HepG2 (cell line): ENCODE data around the gene INF2. TPM values are rescaled to one million over a fixed set of nuclear protein-coding genes. Genes with fewer than 3 reads are reported as not detected.

ENCODE experiments used
- E2F5 ChIP-seq: sonication (generic); formaldehyde crosslinking; conservative IDR thresholded peaks from 2 replicates; pipeline ENCODE4 v1.4.0; 2020; ENCODE audit warnings: missing genetic modification reagents
- FOXA3 ChIP-seq: IDR thresholded peaks from 2 replicates; pipeline ENCODE4 v1.6.1; 2016; ENCODE audit warnings: missing genetic modification reagents, missing compliant biosample characterization
- HMGXB3 ChIP-seq: sonication (generic); formaldehyde crosslinking; IDR thresholded peaks from 2 replicates; pipeline ENCODE4 v1.4.0; 2020; ENCODE audit warnings: missing genetic modification reagents, borderline replicate concordance
- HMGXB4 ChIP-seq, 2 experiments: sonication (generic) in 1 of 2; formaldehyde crosslinking in 1 of 2; IDR thresholded peaks; 2 replicates each; pipeline versions ENCODE4 v1.4.0 to v1.6.1; 2018 to 2020; ENCODE audit warnings: missing genetic modification reagents in 2 of 2, borderline replicate concordance in 1 of 2, low read depth in 1 of 2, mild to moderate bottlenecking in 1 of 2, missing biosample characterization in 1 of 2
- HOXA3 ChIP-seq: sonication (generic); formaldehyde crosslinking; IDR thresholded peaks from 2 replicates; pipeline ENCODE4 v1.5.0; 2020; ENCODE audit warnings: missing genetic modification reagents
- HOXA9 ChIP-seq: sonication (generic); formaldehyde crosslinking; IDR thresholded peaks from 2 replicates; pipeline ENCODE4 v1.8.1; 2022; ENCODE audit warnings: missing genetic modification reagents, mild to moderate bottlenecking, moderate library complexity, borderline replicate concordance
- KLF12 ChIP-seq: sonication (generic); formaldehyde crosslinking; IDR thresholded peaks from 2 replicates; pipeline ENCODE4 v1.4.0; 2020; ENCODE audit warnings: missing genetic modification reagents, borderline replicate concordance
- NPAS2 ChIP-seq: sonication (generic); formaldehyde crosslinking; IDR thresholded peaks from 2 replicates; pipeline ENCODE4 v1.8.0; 2022; ENCODE audit warnings: mild to moderate bottlenecking, missing genetic modification reagents, borderline replicate concordance
- PREB ChIP-seq: sonication (generic); formaldehyde crosslinking; IDR thresholded peaks from 2 replicates; pipeline ENCODE4 v1.4.0; 2020; ENCODE audit warnings: missing genetic modification reagents
- PRPF4 ChIP-seq: fragments of 200-400 bp; formaldehyde crosslinking; IDR thresholded peaks from 2 replicates; pipeline ENCODE4 v1.6.1; 2016; ENCODE audit warnings: low read length, low read depth; ENCODE audit not compliant: poor library complexity, severe bottlenecking
- RBFOX2 ChIP-seq: fragments of 200-400 bp; formaldehyde crosslinking; IDR thresholded peaks from 2 replicates; pipeline ENCODE4 v1.6.1; 2017; ENCODE audit warnings: low read depth, mild to moderate bottlenecking, low read length
- SP1 ChIP-seq, 2 experiments: fragments of 450-650 bp in 1 of 2; sonication (generic) in 1 of 2; formaldehyde crosslinking in 1 of 2; IDR thresholded peaks; 2 replicates each; pipeline versions ENCODE4 v1.4.0 to v1.6.1; 2016 to 2020; ENCODE audit warnings: missing genetic modification reagents in 1 of 2
- SRY ChIP-seq: sonication (generic); formaldehyde crosslinking; IDR thresholded peaks from 2 replicates; pipeline ENCODE4 v1.8.0; 2022; ENCODE audit warnings: mild to moderate bottlenecking, missing genetic modification reagents
- STAT5B ChIP-seq: sonication (generic); formaldehyde crosslinking; IDR thresholded peaks from 2 replicates; pipeline ENCODE4 v1.4.0; 2020; ENCODE audit warnings: missing genetic modification reagents
- TBX3 ChIP-seq: fragments of 450-650 bp; IDR thresholded peaks from 2 replicates; pipeline ENCODE4 v1.6.1; 2017; ENCODE audit warnings: antibody characterized with exemption, mild to moderate bottlenecking, inconsistent platforms, borderline replicate concordance
- ZFP36L1 ChIP-seq: sonication (generic); formaldehyde crosslinking; IDR thresholded peaks from 2 replicates; pipeline ENCODE4 v1.8.0; 2022; ENCODE audit warnings: mild to moderate bottlenecking, missing genetic modification reagents, moderate library complexity
- ZNF569 ChIP-seq: sonication (generic); formaldehyde crosslinking; IDR thresholded peaks from 2 replicates; pipeline ENCODE4 v1.5.0; 2020; ENCODE audit warnings: mild to moderate bottlenecking, missing genetic modification reagents, moderate library complexity, borderline replicate concordance
- ZNF629 ChIP-seq: sonication (generic); formaldehyde crosslinking; conservative IDR thresholded peaks from 2 replicates; pipeline ENCODE4 v1.5.0; 2020; ENCODE audit warnings: missing genetic modification reagents
- ZNF678 ChIP-seq: sonication (generic); formaldehyde crosslinking; IDR thresholded peaks from 2 replicates; pipeline ENCODE4 v1.4.0; 2020; ENCODE audit warnings: mild to moderate bottlenecking, missing genetic modification reagents
- ZNF709 ChIP-seq: sonication (generic); formaldehyde crosslinking; IDR thresholded peaks from 2 replicates; pipeline ENCODE4 v1.5.0; 2020; ENCODE audit warnings: mild to moderate bottlenecking, missing genetic modification reagents
- polyA plus RNA-seq, 8 experiments: library from polyadenylated mRNA; depleted of rRNA in 3 of 8; stranded (reverse) in 7 of 8; unstranded in 1 of 8; fragments of >200 nt; fragmentation: Illumina TruSeq in 4 of 8; extraction: Trizol in 4 of 8; gene quantifications; 2 replicates each; pipeline versions ENCODE4 v1.2.1 to v1.2.3, GENCODE V29; 2011 to 2016; ENCODE audit warnings: low read depth in 4 of 8, missing spikeins in 1 of 8, mixed read lengths in 1 of 8; ENCODE audit not compliant: insufficient read depth in 1 of 8
- total RNA-seq, 5 experiments: library from RNA; depleted of rRNA; stranded (reverse); fragments of >200 nt; fragmentation: Illumina TruSeq; extraction: Trizol; gene quantifications; 2 replicates each; pipeline ENCODE4 v1.2.3, GENCODE V29; 2016; ENCODE audit warnings: low read depth in 1 of 5

The INF2 gene
- total and polyA plus RNA-seq, 2 of the 13 experiments (the other 11 are each of a cell fraction or from before 2014, with no cell fraction given) = 16.4 to 26.4 TPM

- TF ChIP-seq HOXA9 = no peak
- TF ChIP-seq PREB (CRISPR knock-in tag) = no peak
- TF ChIP-seq HMGXB4 (CRISPR knock-in tag; IDR thresholded peaks at IDR 0.05; ENCODE audit: borderline replicate concordance in 1 of 2, low read depth in 1 of 2) = 0 out of 4 replicates have a peak, but pooled peaks of 1 of the 2 experiments have one; percentile 4
- peak; percentile 33; the same call in 1 of the 2 replicates for TF ChIP-seq HOXA3
- peak; percentile 59 for TF ChIP-seq ZNF629 (CRISPR knock-in tag)
- no peak for TF ChIP-seq KLF12
- no peak for TF ChIP-seq HMGXB3 (CRISPR knock-in tag)
- no peak for TF ChIP-seq E2F5 (CRISPR knock-in tag)
- TF ChIP-seq FOXA3 (CRISPR knock-in tag) = no peak
- TF ChIP-seq PRPF4 = no peak
- no peak for TF ChIP-seq STAT5B (CRISPR knock-in tag)
- no peak for TF ChIP-seq SRY (CRISPR knock-in tag)
- TF ChIP-seq NPAS2 (CRISPR knock-in tag) = no peak
- TF ChIP-seq SP1 (IDR thresholded peaks at IDR 0.05) = no peak
- 0 out of 2 replicates have a peak, but pooled peaks have one; percentile 9 for TF ChIP-seq SP1 (CRISPR knock-in tag; IDR thresholded peaks at IDR 0.05)
- TF ChIP-seq ZNF709 (CRISPR knock-in tag) = no peak
- TF ChIP-seq ZNF569 = no peak
- 0 out of 2 replicates have a peak, but pooled peaks have one; percentile 26 for TF ChIP-seq ZFP36L1 (CRISPR knock-in tag)
- TF ChIP-seq RBFOX2 = no peak
- TF ChIP-seq ZNF678 (CRISPR knock-in tag) = no peak
- no peak for TF ChIP-seq TBX3
Measured at GRCh38 chr14:104731320-104732294, 42.2 kb downstream of the INF2 start (continued).
